NCI-H510A (cell line): ENCODE measurements around the gene C10orf90.

Source experiments
- DNase-seq: peaks from one replicate; lab custom pipeline; 2025; lab: John Stamatoyannopoulos, UW

The C10orf90 gene

DNA sequence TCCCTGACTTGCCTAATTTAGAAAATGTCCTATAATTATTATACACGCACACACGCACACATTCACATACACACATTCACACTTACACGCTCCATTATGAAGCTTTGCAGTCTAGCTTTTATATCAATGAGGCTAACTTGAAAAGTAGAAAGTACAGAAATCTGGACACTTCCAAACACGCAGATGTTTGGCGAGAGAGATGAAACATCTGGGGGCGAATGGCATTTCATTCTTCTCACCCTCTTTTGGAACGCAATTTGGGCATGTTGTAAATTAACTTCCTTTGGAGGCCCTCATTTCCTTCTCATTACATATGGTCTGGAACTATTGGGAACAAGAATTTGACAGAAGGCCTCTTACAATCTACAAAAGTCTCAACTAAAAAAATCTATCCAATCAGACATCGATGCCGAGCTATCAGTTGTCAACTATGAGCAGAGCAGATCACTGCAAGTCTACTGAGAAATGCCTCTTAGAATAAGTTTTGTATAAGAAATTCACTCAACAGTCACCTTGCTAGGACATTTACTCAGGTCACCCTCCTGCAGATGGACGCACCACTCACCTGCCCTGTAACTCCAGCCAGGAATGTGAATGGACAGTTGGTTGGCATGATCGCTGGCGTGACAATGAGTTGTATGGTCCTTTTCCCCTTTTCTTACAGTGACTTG, 167.0 kb downstream of the C10orf90 start:
- DNase-seq, result no peak

DNA sequence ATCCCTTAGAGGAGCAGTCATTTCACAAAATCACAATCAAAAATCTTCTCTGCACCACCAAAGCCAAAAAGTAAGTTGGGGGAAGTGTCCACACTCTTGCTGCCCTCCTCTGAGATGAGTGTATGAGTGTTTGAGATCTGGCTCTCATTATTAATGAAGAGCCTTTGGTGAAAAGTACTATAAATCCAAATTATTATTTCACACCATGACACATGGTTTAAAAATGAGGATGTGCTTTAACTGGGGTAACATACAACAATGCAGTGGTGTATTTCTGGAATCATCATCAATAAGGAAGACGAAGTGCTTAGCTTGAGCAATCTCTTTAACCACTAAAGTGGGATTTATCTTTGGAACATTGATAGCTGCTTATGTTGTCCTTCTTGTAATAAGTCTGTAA, 168.1 kb downstream of the C10orf90 start:
- DNase-seq, result no peak

DNA sequence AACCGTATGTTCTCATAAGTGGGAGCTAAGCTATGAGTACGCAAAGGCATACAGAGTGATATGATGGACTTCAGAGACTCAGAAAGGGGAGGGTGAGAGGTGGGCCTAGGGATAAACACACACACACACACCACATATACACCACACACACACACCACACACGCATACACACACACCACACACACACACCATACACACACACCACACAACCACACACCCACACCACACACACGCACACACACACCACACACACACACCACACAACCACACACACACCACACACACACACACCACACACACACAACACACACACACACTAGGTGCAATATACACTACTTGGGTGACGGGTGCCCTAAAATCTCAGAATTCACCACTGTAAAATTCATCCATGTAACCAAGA, 168.7 kb downstream of the C10orf90 start:
- no peak for DNase-seq

GRCh38 chr10:126500866-126501265, 169.6 kb downstream of the C10orf90 start:
- no peak for DNase-seq

DNA sequence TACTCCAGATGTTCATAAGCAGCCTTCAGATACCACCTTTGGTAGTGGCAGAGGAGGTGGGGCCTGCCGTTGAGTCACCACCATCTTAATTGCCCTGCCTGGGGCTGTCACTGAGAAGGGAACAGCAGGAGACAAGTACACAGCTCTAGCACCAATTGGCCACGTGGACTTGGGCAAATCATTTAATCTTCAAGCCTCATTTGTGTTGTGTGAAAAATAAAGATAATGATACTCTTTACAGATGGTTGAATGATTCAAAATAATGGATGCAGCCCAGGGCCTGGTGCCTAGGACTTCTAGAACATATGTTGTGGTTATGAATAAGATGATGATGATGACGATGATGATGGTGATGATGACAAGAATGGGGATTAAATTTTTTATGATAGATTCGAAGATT, 170.3 kb downstream of the C10orf90 start:
- DNase-seq, result no peak

DNA sequence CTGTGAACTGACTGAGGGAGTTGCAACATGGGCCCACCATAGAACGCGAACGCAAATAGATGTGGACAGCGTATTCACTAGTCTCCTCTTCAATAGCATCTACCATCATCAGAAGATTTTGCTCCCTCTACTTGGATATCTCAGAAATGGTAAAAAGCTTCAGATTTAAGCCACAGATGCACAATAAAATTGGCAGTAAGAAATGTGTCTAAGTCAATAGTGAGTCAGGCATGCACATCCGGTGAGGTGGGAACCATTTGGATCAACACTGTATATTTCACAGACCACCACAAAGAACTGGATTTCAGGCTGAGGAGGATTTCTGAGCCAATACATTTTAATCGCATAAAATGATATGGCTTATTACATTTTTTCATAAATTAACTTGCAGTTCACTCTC, 170.7 kb downstream of the C10orf90 start:
- no peak for DNase-seq

- no peak for DNase-seq
Measured at GRCh38 chr10:126497672-126498071, 172.8 kb downstream of the C10orf90 start.

DNA sequence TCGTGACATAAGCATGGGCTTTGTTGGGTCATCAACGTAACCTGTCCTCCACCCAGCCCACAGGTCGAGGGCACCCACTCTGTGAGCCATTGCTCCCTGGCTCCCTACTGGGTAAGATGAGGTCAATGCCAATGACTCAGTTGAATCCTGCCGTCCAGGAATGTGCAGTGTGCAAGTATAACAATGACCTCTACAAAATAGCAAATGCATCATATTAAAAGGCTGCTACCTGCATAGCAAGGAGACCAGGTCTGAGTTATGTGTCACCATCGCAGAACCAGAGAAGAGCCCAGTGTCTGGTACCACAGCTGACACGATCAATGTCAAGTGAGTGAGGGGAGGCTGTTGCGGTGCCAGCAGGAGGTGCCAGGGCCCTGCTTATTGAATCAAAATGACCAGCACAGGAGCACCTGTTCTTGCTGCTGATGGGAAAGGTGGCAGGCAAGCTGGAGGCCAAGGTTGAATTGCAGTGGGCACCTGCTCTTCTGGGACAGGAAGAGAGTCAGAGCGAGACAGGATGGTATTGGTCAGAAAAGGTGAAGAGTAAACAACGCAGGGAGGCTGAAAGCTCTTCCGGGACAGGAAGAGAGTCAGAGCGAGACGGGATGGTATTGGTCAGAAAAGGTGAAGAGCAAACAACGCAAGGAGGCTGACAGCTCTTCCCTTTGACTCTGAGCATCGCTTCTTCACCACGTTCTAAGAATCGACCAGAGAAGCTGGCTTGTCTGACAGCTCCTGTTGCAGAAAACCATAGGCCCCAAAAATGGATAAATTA, 173.5 kb downstream of the C10orf90 start:
- DNase-seq, result no peak

DNA sequence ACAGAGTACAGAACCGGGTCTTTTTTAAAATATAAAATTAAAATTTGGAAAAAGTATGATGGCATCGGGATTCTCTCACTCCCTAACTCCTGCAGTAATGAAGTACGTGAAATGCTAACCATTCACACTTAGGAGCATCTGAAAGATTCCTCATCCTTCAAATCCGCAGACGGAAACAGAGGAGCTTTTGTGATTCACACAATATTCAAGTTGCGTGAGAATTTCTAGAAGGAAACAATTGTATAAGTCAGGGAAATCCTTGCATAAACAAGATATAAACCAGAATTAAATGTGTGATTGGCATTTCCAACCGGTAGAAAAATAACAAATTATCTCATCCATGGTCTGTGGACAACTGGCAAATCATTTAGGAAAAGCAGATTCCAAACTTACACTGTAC, 179.0 kb downstream of the C10orf90 start:
- DNase-seq, result no peak

GRCh38 chr10:126481181-126481580, 189.3 kb downstream of the C10orf90 start:
- DNase-seq, result no peak

- DNase-seq, result no peak
Measured at GRCh38 chr10:126480648-126481047, 189.8 kb downstream of the C10orf90 start.

DNA sequence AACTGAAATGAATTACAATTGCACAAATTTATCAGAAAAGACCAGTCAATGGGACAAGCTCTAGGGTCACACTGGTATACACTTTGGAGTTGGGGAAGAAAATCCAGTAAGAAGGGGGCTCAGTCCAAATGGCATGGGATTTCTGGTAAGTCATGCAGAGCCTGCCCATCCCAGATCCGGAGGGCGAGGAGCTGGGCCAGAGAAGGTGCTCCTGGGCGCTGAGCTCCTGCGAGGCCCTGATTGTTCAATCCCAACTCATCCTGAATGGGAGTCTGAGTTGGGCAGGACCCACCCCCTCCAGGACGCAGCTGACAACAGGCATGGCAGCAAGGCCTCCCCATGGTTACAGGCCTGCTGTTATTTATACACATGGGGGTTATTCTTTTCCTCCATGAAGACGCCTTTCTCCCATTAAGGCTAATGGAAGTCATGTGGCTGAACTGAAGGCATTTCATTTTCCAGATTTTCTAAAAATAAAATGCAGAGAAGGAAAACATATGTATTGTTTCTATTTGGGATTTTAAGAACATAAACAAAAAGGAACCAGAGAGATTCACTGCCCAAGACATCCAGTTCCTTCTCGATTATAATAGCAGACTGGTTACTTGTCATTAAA, 191.1 kb downstream of the C10orf90 start:
- DNase-seq, result no peak

- DNase-seq, result no peak
Measured at GRCh38 chr10:126478546-126478945, 191.9 kb downstream of the C10orf90 start.

DNA sequence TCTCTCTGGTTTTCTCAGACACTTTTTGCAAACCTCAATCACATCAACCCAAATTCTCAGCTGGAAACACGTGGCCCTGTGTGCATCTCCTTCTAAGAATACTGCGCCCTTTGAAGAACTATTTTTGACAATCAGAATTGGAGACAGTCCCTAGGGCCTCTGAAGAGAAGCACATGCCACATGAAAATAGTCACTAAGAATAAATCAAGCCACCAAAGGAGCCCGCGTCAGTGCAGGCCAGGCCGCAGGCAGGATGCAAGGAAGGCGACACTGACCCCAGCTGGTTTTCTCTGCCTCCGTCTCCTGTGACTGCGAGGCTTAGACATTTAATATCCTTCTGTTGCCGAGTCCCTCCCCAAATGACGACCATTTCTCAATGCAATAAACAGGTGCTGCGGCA, 194.2 kb downstream of the C10orf90 start:
- DNase-seq, result no peak

DNA sequence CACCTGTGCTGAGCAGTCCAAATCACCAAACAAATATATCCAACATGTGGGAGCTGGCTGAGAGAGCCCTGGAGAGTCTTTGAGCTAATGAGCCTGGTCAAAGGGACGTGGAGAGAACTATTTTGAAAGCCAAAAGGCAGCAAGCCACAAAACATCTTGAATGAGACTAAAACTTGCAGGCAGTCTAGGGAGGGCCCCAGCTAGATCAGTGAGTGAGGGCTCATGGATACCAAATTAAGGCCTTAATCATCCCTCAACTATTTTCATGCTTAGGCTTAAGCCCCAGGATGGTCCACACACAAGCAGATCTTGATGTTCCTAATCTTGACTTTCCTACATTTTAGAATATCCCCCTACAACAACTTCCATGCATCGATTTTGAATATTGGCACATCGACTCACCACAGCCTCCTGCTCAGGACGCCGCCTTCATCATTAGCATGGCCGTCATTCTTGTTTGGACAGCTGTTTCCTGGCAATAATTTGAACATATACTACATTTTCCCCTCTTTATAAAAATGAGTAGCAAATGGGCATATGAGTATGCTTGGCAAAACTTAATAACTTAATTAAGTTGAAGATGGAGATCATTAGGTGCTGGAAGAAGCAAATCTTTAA, 195.3 kb downstream of the C10orf90 start:
- DNase-seq, result no peak

DNA sequence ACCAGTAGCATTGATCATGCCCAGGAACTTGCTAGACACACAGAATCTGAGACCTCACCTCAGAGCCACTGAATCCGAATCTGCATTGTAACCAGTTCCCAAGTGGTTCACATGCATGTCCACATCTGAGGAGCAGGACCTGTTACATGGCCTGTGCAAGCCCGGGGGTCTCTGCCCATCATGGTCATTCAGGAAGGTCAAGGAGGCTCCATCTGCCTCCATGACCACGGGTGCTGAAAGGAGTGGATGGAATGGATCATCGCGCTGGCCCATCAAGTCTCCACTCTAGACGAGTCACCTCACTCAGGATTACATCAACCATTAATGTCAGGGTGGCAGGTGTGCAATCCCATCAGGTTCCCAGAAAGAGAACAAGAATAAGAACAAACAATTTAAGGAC, 196.5 kb downstream of the C10orf90 start:
- DNase-seq, result no peak

GRCh38 chr10:126470991-126471390, 199.5 kb downstream of the C10orf90 start:
- no peak for DNase-seq

DNA sequence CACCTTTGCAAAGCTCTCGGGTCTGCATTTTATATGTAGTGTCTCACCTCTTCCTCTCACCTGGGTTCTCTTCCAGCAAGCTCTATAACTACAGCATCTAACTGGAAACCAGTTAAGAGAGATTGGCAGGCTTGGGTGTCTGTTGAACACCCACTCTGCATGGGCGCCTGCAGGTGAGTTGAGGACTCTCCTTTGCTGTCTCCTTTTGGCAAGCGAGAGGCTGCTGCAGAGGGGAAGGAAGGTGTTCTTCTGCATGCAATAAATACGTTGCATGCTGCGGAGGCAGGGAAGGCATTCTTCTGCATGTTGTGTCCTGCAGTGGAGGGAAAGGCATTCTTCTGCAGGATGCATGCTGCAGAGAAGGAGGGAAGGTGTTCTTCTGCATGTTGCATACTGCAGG, 200.8 kb downstream of the C10orf90 start:
- DNase-seq, result no peak

DNA sequence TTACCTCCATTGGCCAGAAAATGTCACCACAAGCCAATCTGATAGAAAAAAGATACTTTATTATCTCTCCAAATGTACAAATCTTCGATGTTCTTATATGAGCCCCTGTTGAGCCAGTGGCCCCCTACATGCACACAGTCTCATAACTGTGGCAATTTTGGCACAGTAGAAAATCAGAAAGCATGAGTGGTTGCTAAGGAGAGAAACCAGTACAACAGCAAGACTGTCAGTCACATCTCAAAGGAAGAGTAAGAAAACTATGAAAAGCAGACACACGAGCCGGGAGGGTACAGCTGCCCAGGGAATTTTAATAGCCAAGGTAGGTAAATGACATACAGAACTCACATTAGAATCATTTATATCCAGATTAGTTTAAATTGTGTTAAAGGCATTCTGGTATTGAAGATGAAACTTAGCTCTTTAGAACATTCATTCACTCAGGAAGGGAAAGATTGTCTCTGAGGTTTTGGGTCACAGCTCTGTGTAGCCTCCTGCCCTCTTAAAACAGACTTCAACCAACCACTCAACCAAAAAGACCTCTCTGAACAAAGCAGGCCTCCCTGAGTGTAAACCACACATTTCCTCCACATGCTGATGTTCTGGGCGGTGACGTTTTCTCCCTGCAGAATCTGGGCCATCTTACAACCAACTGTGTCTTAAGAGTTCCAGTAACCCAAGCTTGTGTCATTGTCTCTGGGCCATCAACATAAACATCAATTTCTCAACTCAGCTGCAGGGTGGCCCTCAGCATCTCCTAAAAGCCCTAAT, 201.4 kb downstream of the C10orf90 start:
- no peak for DNase-seq

- DNase-seq, result no peak
Measured at GRCh38 chr10:126468467-126468866, 202.0 kb downstream of the C10orf90 start.

GRCh38 chr10:126465771-126466170, 204.7 kb downstream of the C10orf90 start:
- DNase-seq, result no peak

- no peak for DNase-seq
Measured at GRCh38 chr10:126463286-126463685, 207.2 kb downstream of the C10orf90 start.
